GM15510 (cell line): ENCODE measurements around the gene NKAPL.

Experiments used
- POLR2A ChIP-seq: IDR thresholded peaks from 3 replicates; pipeline ENCODE4 v1.6.1; 2011; ENCODE audit warnings: borderline replicate concordance; ENCODE audit not compliant: insufficient read length; ENCODE audit errors: extremely low read depth

NKAPL gene

GRCh38 chr6:28232785-28233184 lies 26.3 kb upstream of the NKAPL start:
- no peak for TF ChIP-seq POLR2A

GRCh38 chr6:28235912-28236452 lies 23.1 kb upstream of the NKAPL start:
- TF ChIP-seq POLR2A, result no peak

GRCh38 chr6:28239636-28240035 lies 19.5 kb upstream of the NKAPL start:
- no peak for TF ChIP-seq POLR2A

GRCh38 chr6:28240471-28240870 lies 18.6 kb upstream of the NKAPL start:
- TF ChIP-seq POLR2A, result no peak

- TF ChIP-seq POLR2A, result no peak
Measured at GRCh38 chr6:28243946-28244345, 15.2 kb upstream of the NKAPL start.

GRCh38 chr6:28245206-28245941 lies 13.7 kb upstream of the NKAPL start:
- TF ChIP-seq POLR2A, result no peak

- TF ChIP-seq POLR2A, result no peak
Measured at GRCh38 chr6:28248916-28249315, 10.2 kb upstream of the NKAPL start.

- no peak for TF ChIP-seq POLR2A
Measured at GRCh38 chr6:28250747-28251146, 8.3 kb upstream of the NKAPL start.

- TF ChIP-seq POLR2A, result no peak
Measured at GRCh38 chr6:28251661-28252008, 7.5 kb upstream of the NKAPL start.

- TF ChIP-seq POLR2A, result peak; percentile 32
Measured at GRCh38 chr6:28252009-28252975, 6.8 kb upstream of the NKAPL start, which contains the start of gene ZKSCAN4. Gene ZKSCAN4, minus strand, starts transcription at chr6:28252269. Its CDS starts 289 bp downstream, at chr6:28251980.

- TF ChIP-seq POLR2A, result no peak
Measured at GRCh38 chr6:28254121-28254519, 5.0 kb upstream of the NKAPL start.

GRCh38 chr6:28257042-28257441 lies 2.1 kb upstream of the NKAPL start:
- TF ChIP-seq POLR2A, result no peak

- no peak for TF ChIP-seq POLR2A
Measured at GRCh38 chr6:28263922-28264321, 4.8 kb downstream of the NKAPL start.

GRCh38 chr6:28264834-28265401 lies 5.8 kb downstream of the NKAPL start:
- TF ChIP-seq POLR2A, result no peak

- no peak for TF ChIP-seq POLR2A
Measured at GRCh38 chr6:28266563-28266961, 7.5 kb downstream of the NKAPL start.

- peak; percentile 72 for TF ChIP-seq POLR2A
Measured at GRCh38 chr6:28266962-28267694, 8.0 kb downstream of the NKAPL start, which contains the start of gene ZSCAN26. Gene ZSCAN26, plus strand, starts transcription at chr6:28267143. Its CDS starts 4,777 bp downstream, at chr6:28271920.
